GM21360 (cell line): ENCODE data around the gene ZNF594.
"Not testable (repeated sequence)": the region's sequence is repeated elsewhere in the genome, so short reads cannot be mapped to it uniquely, and the experiment has no call there.

ENCODE experiments used
- ATAC-seq: cut with Tn5 transposase; IDR thresholded peaks from one replicate; pipeline ENCODE4 v1.9.1; 2021; ENCODE audit warnings: mild to moderate bottlenecking, moderate library complexity; ENCODE audit not compliant: unreplicated experiment

The ZNF594 gene

GRCh38 chr17:5137511-5138197 lies 54.0 kb downstream of the ZNF594 start:
- ATAC-seq = not testable (repeated sequence)

GRCh38 chr17:5136580-5137412 lies 54.9 kb downstream of the ZNF594 start:
- not testable (repeated sequence) for ATAC-seq

GRCh38 chr17:5135726-5136579 lies 55.7 kb downstream of the ZNF594 start:
- ATAC-seq = no peak

GRCh38 chr17:5135131-5135712 lies 56.4 kb downstream of the ZNF594 start:
- not testable (repeated sequence) for ATAC-seq

GRCh38 chr17:5134571-5134970 lies 57.1 kb downstream of the ZNF594 start:
- ATAC-seq = not testable (repeated sequence)

- ATAC-seq = not testable (repeated sequence)
Observed at GRCh38 chr17:5133961-5134360, 57.7 kb downstream of the ZNF594 start.

- ATAC-seq = no peak
Observed at GRCh38 chr17:5133311-5133710, 58.4 kb downstream of the ZNF594 start.

- ATAC-seq = not testable (repeated sequence)
Observed at GRCh38 chr17:5132503-5133225, 59.0 kb downstream of the ZNF594 start.

- ATAC-seq = not testable (repeated sequence)
Observed at GRCh38 chr17:5131799-5132502, 59.7 kb downstream of the ZNF594 start.

GRCh38 chr17:5131146-5131715 lies 60.4 kb downstream of the ZNF594 start:
- ATAC-seq = no peak

- ATAC-seq = not testable (repeated sequence)
Observed at GRCh38 chr17:5130687-5131086, 61.0 kb downstream of the ZNF594 start.

- ATAC-seq = not testable (repeated sequence)
Observed at GRCh38 chr17:5130261-5130660, 61.4 kb downstream of the ZNF594 start.

- not testable (repeated sequence) for ATAC-seq
Observed at GRCh38 chr17:5129770-5130169, 61.9 kb downstream of the ZNF594 start.
